GM19043 (cell line): ENCODE data around the gene APOH.

Experiments used
- ATAC-seq: cut with Tn5 transposase; IDR thresholded peaks from one replicate; pipeline ENCODE4 v1.9.1; 2021; ENCODE audit warnings: low read depth; ENCODE audit not compliant: unreplicated experiment

The APOH gene

GRCh38 chr17:66200685-66201092 is 28.5 kb downstream of the APOH start:
- no peak for ATAC-seq

GRCh38 chr17:66198242-66198641 is 31.0 kb downstream of the APOH start:
- no peak for ATAC-seq

- ATAC-seq, result no peak
Measured at GRCh38 chr17:66192378-66192687, 36.9 kb downstream of the APOH start.

GRCh38 chr17:66191593-66192377 is 37.4 kb downstream of the APOH start, which contains the start of gene CEP112:
Gene CEP112, minus strand, starts transcription at chr17:66192133.
- ATAC-seq, result peak; percentile 56

GRCh38 chr17:66190738-66191592 is 38.2 kb downstream of the APOH start:
- no peak for ATAC-seq

- no peak for ATAC-seq
Measured at GRCh38 chr17:66187718-66188117, 41.5 kb downstream of the APOH start.

GRCh38 chr17:66185862-66186261 is 43.4 kb downstream of the APOH start:
- no peak for ATAC-seq

GRCh38 chr17:66184392-66184791 is 44.8 kb downstream of the APOH start:
- ATAC-seq, result no peak

- ATAC-seq, result no peak
Measured at GRCh38 chr17:66183529-66183928, 45.7 kb downstream of the APOH start.

GRCh38 chr17:66178642-66179041 is 50.6 kb downstream of the APOH start:
- no peak for ATAC-seq

- ATAC-seq, result no peak
Measured at GRCh38 chr17:66177048-66177447, 52.2 kb downstream of the APOH start.

- no peak for ATAC-seq
Measured at GRCh38 chr17:66175892-66176291, 53.3 kb downstream of the APOH start.

- ATAC-seq, result no peak
Measured at GRCh38 chr17:66172691-66173223, 56.5 kb downstream of the APOH start.

GRCh38 chr17:66172144-66172543 is 57.1 kb downstream of the APOH start:
- ATAC-seq, result no peak

GRCh38 chr17:66171692-66172091 is 57.5 kb downstream of the APOH start:
- ATAC-seq, result no peak

GRCh38 chr17:66171172-66171571 is 58.0 kb downstream of the APOH start:
- no peak for ATAC-seq

GRCh38 chr17:66169839-66170238 is 59.4 kb downstream of the APOH start:
- ATAC-seq, result no peak

- ATAC-seq, result no peak
Measured at GRCh38 chr17:66167189-66167815, 61.9 kb downstream of the APOH start.

- ATAC-seq, result no peak
Measured at GRCh38 chr17:66165537-66166123, 63.6 kb downstream of the APOH start.
